Loucy (cell line): Measurements from ENCODE around the gene NLRC3.

ENCODE experiments used
- EZH2phosphoT487 ChIP-seq: fragments of 200-600 bp; IDR thresholded peaks from 2 replicates; pipeline ENCODE4 v1.6.1; 2018; ENCODE audit warnings: antibody characterized with exemption, mild to moderate bottlenecking, moderate library complexity, borderline replicate concordance
- TF ChIP-seq, protein P1 (sequence below): fragments of 200-600 bp; sonication (generic); conservative IDR thresholded peaks from 2 replicates; pipeline ENCODE4 v1.5.1; 2014; ENCODE audit warnings: mild to moderate bottlenecking, antibody characterized with exemption, low read length

DNA sequence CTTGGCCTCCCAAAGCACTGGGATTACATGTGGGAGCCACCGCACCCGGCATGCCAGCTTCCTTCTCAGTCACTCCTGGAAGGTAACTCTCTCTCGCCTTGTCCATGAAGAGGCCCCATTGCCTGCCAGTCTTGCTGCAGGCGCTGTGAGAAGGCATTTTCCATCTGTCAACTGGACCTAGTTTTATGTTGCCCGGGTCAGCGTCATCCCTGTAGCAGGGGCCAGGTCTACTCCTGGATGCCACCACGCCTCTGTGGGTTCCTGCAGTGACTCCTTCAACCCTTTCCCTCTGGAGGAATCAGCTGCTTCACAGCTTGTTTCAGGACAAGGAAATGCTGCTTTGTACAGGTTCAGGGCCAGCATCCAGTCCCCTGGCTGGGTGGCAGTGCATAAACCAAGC, 2.6 kb upstream of the NLRC3 start:
- TF ChIP-seq, protein P1, sequence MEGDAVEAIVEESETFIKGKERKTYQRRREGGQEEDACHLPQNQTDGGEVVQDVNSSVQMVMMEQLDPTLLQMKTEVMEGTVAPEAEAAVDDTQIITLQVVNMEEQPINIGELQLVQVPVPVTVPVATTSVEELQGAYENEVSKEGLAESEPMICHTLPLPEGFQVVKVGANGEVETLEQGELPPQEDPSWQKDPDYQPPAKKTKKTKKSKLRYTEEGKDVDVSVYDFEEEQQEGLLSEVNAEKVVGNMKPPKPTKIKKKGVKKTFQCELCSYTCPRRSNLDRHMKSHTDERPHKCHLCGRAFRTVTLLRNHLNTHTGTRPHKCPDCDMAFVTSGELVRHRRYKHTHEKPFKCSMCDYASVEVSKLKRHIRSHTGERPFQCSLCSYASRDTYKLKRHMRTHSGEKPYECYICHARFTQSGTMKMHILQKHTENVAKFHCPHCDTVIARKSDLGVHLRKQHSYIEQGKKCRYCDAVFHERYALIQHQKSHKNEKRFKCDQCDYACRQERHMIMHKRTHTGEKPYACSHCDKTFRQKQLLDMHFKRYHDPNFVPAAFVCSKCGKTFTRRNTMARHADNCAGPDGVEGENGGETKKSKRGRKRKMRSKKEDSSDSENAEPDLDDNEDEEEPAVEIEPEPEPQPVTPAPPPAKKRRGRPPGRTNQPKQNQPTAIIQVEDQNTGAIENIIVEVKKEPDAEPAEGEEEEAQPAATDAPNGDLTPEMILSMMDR, result no peak
- no peak for TF ChIP-seq EZH2phosphoT487
